ENCODE data around the gene TPCN1.

DNA sequence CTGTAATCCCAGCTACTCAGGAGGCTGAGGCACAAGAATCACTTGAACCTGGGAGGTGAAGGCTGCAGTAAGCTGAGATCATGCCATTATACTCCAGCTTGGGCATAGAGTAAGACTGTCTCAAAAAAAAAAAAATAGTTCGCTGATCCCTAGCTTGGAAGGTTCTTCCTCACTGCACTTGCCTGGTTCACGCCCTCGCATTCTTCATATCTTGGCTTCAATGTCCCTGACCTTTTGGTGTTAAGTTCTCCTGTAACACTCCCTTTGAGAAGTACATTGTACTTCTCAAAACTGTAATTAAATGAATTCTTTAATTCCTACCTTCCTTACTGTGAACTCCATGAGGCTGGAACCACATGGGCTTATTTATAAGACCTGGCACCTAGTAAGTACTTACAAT lies 16.5 kb upstream of the TPCN1 start:
- TF ChIP-seq POLR2A (IDR thresholded peaks at IDR 0.05), result no peak
- TF ChIP-seq, protein P1, sequence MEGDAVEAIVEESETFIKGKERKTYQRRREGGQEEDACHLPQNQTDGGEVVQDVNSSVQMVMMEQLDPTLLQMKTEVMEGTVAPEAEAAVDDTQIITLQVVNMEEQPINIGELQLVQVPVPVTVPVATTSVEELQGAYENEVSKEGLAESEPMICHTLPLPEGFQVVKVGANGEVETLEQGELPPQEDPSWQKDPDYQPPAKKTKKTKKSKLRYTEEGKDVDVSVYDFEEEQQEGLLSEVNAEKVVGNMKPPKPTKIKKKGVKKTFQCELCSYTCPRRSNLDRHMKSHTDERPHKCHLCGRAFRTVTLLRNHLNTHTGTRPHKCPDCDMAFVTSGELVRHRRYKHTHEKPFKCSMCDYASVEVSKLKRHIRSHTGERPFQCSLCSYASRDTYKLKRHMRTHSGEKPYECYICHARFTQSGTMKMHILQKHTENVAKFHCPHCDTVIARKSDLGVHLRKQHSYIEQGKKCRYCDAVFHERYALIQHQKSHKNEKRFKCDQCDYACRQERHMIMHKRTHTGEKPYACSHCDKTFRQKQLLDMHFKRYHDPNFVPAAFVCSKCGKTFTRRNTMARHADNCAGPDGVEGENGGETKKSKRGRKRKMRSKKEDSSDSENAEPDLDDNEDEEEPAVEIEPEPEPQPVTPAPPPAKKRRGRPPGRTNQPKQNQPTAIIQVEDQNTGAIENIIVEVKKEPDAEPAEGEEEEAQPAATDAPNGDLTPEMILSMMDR (IDR thresholded peaks at IDR 0.05), result no peak
